RKO (cell line): ENCODE data around the gene CST2.
"Not testable (repeated sequence)": the region's sequence is repeated elsewhere in the genome, so short reads cannot be mapped to it uniquely, and the experiment has no call there.

ENCODE experiments used
- DNase-seq: peaks from one replicate; pipeline ENCODE4 v3.0.0-alpha.2; 2016; ENCODE audit warnings: low spot score

Gene CST2

DNA sequence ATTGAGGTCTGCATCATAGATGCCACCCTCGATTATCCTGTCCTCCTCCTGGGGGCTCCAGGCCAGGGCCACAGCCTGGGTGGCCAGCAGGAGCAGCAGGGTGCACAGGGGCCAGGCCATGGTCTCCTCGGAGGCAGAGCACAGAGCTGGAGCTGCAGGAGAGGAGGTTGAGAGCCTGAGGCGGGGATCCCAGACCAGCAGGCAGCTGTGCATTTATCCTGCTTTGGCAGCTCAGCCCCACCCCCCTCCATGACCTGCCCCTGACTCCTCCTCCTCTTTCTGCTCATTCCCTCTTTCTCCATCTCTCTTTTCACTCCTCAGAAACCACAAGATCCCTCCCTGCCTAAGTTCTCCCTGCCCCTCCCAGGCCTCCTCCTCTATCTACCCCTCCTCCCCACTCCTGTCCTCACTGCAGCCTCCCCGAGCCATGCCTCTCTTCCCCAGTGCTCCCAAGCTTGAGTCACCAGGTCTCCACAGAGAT is at the start of gene CST2:
TSS of gene CST2 (minus strand) at position 189 of the 481 bp plus-strand sequence. CDS start at position 120, 69 bp downstream.
- no peak for DNase-seq

DNA sequence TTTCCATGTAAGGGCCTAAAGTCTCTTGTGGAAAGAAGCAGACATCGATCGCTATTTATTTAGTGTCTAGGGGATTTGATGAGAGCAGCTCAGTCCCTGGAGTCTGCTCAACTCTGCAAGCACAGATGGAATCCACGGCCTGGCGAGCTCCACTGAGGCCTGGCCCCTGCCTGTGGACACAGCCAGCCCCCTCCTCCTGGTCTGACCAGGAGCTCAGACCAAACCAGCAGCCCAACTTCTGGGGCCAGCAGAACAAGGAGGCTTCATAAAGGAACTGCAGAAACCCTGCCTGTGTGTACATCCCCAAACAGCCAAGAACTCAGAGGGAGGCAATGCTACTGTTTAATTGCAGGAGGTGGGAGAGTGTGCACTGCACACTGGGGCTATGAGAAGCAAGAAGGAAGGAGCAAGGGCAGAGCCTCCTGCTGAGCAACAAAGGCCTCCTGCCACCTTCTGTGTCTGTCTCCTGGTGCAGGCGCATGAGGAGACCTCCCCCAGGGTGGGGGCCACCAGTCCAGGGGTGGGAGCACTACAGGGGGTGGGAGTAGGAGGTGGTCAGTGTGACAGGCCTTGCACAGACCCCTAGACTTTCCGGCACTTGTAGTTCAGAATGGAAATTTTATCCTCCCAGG is 49.2 kb upstream of the CST2 start:
- DNase-seq = no peak

DNA sequence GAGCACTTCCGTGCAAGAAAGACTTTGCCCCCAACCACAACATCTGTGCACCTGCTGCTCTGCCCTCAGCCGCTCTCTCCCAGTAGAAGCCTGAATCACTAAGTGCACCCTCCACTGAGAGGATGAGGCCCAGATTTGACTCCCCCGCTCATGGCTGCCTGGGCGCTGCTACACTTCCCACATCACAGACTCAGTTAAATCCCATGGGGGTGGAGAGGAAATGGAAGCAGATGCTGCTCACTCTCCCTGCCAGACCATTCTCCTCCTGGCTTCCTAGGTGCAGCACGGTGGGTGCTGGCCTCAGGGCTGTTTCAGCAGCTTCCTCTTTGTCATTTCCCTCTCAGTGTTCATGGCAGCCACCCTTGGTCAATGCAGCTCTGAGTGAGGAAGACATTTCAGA is 48.2 kb upstream of the CST2 start:
- no peak for DNase-seq

DNA sequence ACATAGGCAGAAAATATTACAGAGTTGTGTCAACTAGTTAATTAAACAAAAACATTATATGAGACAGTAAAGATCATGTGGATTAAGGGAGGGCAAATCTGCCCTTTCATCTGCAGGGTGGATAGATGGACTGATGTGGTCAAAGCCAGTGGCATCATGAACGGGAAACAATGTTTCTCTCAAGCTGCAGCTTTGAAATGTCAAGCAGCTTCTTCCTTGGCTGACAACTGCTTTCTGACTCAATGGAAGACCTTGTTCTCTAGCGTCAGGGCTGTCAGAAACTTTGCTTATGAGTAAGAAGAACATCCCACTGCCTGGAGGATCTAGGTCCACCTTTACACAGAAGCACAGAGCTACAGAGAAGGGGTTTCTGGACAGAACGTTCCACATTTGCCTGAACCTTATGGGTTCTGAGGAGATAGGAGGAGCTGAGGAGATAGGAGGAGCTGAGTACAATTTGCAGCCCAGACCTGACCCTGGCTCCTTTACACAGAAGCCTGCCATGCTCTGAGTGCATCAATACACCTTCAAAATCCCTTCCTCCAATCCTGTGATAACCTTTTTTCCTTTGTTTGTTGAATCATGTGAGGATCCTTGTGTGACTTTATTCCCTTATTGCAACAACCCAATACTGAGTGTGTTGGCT is 47.0 kb upstream of the CST2 start:
- no peak for DNase-seq

DNA sequence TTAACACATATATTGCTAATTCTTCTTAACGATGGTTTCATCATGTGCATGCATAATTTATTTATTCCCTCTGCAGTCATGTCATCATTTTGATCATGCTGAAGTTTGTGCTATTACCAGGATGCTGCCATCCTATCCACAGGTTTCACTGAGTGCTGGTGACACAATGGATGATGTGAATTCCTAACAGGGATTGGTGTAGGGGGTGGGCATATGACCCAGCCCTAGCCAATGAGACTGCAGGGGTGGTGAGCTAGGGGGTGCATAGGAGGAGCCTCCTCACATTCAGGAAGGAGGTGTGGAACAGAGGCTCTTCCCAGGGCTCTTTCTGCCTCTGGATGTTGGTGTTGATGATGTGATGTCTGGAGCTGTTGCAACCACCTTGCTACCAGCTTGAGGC is 45.5 kb upstream of the CST2 start:
- DNase-seq = no peak

DNA sequence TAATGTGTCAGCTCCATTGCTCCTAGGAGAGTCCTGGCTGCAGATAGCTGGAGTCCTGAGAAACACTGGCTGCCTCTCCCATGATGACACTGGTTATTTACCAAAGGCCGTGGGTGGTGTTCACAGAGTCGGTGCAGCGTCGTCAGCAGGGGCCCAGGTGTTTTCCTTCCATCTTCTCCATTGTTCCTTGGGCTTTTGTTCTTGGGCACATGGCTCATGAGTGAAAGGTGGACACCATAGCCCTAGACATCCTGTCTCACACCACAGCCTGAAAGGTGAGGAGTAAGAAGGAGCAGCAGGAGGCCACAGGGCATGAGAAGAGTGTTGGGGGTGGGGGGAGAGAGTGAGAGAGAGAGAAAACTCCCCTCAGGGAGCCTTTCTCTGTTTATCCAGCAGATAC is 43.9 kb upstream of the CST2 start:
- DNase-seq = no peak

GRCh38 chr20:23869520-23869919 is 43.0 kb upstream of the CST2 start:
- DNase-seq = no peak

DNA sequence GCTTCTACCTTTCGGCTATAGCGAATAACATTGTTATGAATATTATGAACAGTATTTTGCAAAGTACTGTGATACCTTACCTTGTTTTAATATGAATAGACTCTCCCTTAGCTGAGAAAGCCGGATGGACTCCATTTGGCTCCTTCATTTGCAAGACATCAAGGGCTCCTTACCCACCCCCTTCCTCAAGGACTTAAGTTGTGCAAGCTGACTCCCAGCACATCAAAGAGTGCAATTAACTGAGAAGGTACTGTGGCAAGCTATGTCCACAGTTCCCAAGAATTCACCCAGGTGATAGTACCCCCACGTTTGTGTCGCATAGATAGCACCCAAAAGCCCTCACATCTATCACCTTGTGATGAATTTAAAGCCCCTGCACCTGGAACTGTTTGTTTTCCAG is 41.8 kb upstream of the CST2 start:
- no peak for DNase-seq

DNA sequence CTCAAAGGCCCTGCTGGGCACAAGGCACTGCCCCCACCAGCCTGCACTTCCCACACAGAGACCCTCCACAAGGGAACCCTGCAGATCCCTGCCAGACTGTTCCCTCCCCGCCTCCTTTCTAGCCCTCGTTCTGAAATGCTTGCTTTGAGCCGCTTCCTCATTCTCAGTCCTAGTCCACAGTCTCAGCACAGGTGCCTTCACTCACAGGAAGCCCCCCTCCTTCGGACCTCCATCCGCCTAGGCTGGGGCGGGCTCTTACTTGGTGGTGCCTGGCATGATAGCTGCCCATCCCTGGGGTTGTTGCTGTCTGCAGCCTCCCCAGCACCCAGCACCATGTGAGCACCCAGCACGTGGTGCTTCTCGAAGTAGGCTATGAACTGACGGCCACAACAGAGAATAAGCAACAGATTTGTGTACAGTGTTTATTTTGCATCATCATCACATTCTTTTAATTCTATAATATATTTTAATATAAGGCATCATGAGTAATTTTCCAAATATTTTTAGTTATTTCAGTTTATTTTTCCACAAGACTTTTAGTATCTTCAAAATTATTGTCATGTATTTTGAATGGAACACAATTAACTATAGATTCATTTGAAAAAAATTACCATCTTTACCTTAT is 40.7 kb upstream of the CST2 start:
- no peak for DNase-seq

GRCh38 chr20:23860771-23861170 is 34.2 kb upstream of the CST2 start:
- DNase-seq = not testable (repeated sequence)

GRCh38 chr20:23857962-23858595 is 31.6 kb upstream of the CST2 start:
- no peak for DNase-seq

- no peak for DNase-seq
These were observed 30.2 kb upstream of the CST2 start for GRCh38 chr20:23856736-23857135.

DNA sequence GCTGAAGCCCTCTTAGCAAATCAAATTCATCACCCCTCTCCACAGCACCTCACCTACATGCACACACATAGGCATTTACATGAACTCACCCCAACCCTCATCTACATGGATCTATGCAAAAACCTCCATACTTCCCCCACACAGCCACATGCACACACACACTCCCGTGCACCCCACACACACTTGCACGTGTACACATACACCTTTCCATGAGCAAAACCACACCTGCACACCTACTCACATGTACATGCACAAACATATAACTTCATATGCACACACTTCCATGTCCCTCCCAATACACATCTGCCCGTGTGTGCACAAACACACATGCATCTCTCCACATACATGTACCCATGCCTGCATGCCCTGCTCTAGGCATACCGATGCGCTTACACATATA is 29.7 kb upstream of the CST2 start:
- DNase-seq = no peak

DNA sequence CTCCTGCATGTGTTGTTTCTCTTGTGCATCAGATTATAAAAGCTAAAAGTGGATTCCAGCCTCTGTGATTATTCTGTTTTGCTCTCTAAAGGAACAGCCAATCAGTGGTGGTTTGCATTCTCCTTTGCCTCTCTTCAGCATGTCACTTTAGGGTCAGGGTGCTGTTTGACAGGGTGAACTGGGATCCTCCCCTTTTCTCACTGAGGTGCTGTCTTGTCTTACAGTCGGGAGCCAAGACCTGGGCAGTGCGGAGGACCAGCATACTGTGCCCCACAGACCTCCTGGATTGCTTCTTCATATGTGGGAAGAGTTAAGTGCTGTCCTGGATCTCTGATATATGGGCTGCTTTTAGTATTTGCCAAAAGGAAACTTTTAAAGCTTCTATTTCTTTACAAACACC is 15.2 kb upstream of the CST2 start:
- no peak for DNase-seq

GRCh38 chr20:23835716-23836115 is 9.2 kb upstream of the CST2 start:
- no peak for DNase-seq

DNA sequence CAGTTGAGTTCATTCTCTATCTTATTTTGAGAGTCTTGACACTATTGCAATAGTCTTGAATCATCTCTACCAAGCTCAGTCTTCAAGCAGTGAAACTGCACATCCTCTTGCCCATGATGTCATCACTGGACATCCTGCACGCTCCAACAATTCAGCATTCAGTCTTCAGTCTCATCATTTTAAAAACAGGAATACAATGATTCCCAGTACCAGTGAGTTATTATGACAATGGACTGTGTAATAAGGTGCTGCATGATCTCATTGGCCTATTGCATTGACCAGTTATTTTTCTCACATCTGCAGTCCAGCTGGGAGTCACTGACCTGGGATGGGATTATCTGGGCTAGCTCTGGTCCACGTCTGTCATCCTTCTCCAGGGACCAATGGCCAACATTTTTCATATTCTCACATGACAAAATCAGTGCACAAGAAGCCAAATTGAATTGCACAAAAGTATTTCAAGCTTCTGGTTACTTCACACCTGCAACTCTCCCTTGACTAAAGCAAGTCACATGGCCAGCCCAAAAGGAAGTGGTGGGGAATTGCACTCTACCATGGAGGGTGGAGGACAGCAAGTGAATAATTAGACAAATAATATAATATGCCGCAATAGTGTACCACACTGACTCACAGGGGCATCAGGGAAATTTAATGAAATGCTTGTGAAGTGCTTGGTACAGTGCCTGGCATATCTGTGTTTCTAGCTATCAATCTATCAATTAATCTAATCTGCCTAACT is 6.4 kb upstream of the CST2 start:
- DNase-seq = no peak

DNA sequence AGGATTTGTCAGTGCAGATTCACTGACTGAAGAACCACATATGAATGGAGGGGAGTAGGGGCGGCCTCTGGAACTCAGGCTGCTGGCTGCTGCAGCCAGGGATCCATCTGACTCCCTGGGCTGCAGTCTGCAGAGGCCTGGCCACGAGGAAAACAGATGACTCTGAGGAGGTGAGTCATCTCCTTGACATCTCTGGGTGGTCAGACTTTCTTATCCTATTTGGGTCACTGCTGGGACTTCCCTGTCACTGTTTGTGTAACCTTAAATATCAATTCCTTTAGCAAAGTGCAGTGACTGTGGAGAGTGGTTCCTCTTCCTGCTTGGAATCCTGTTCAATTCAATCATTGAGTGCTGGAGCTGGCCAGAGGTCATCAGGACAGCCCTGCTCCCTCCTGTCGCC is 5.4 kb upstream of the CST2 start:
- not testable (repeated sequence) for DNase-seq

GRCh38 chr20:23823621-23824324 is 2.8 kb downstream of the CST2 start:
- no peak for DNase-seq

- DNase-seq = no peak
These were observed 3.4 kb downstream of the CST2 start for GRCh38 chr20:23823111-23823510.

- no peak for DNase-seq
These were observed 6.0 kb downstream of the CST2 start for GRCh38 chr20:23820493-23820892.

DNA sequence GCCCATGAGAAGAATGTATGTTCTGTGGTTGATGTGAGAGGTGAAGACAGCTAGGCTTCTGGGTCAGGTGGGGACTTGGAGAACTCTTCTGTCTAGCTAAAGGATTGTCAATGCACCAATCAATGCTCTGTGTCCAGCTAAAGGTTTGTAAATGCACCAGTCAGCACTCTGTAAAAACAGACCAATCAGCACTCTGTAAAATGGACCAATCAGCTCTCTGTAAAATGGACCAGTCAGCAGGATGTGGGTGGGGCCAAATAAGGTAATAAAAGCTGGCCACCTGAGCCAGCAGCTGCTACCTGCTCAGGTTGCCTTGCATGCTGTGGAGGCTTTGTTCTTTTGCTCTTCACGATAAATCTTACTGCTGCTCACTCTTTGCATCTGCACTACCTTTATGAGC is 15.0 kb downstream of the CST2 start:
- not testable (repeated sequence) for DNase-seq

DNA sequence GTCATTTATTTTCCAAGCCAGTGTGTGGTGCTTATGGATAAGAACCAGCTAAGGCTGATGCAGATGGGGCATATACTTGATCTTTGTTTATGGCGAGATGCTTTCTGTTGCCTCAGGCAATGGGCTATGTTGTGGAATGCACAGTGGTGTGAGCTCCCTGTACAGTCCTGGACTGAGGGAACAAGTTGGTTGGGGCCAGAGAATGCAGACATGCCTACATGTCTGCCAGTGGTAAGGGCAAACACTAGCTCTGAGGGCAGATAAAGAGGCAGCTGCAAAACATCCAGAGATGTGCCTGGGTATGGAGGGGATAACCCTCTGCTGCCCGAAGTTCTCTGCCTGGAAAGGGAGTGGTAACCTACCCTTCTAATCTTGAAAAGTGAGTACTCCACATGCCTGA is 16.2 kb downstream of the CST2 start:
- not testable (repeated sequence) for DNase-seq
